HEK293 (cell line): ENCODE measurements around the gene RHOBTB3.
A peak's percentile ranks its signal among the peaks of the same experiment; 100 is the strongest.

ENCODE experiments used
- BCL11A ChIP-seq: fragments of 450-650 bp; formaldehyde crosslinking; IDR thresholded peaks from 2 replicates; pipeline ENCODE4 v1.5.1; 2016; ENCODE audit warnings: low read depth, missing biosample characterization, missing genetic modification characterization
- FEZF1 ChIP-seq: fragments of 450-650 bp; formaldehyde crosslinking; IDR thresholded peaks from 2 replicates; pipeline ENCODE4 v1.5.1; 2016; ENCODE audit warnings: missing biosample characterization, missing genetic modification characterization
- GFI1B ChIP-seq: fragments of 450-650 bp; formaldehyde crosslinking; IDR thresholded peaks from 2 replicates; pipeline ENCODE4 v1.5.1; 2016; ENCODE audit warnings: missing biosample characterization, missing genetic modification characterization
- KLF1 ChIP-seq: fragments of 450-650 bp; formaldehyde crosslinking; IDR thresholded peaks from 2 replicates; pipeline ENCODE4 v1.5.1; 2016; ENCODE audit warnings: missing biosample characterization, missing genetic modification characterization
- OSR2 ChIP-seq: fragments of 450-650 bp; formaldehyde crosslinking; IDR thresholded peaks from 2 replicates; pipeline ENCODE4 v1.5.1; 2016; ENCODE audit warnings: missing biosample characterization, missing genetic modification characterization
- SCRT1 ChIP-seq: fragments of 450-650 bp; formaldehyde crosslinking; IDR thresholded peaks from 2 replicates; pipeline ENCODE4 v1.5.1; 2016; ENCODE audit warnings: missing biosample characterization, missing genetic modification characterization, borderline replicate concordance
- TCF7L2 ChIP-seq: IDR thresholded peaks from 2 replicates; pipeline ENCODE4 v1.6.1; 2011; ENCODE audit warnings: low read depth, mild to moderate bottlenecking, inconsistent platforms, low read length, moderate library complexity, borderline replicate concordance
- TRIM28 ChIP-seq: IDR thresholded peaks from 2 replicates; pipeline ENCODE4 v1.6.1; 2011; ENCODE audit warnings: low read length, control low read depth, borderline replicate concordance
- ZBTB26 ChIP-seq: fragments of 450-650 bp; formaldehyde crosslinking; optimal IDR thresholded peaks from 2 replicates; pipeline ENCODE3; 2016; ENCODE audit warnings: missing biosample characterization, mild to moderate bottlenecking, missing genetic modification characterization
- ZBTB48 ChIP-seq: fragments of 450-650 bp; formaldehyde crosslinking; IDR thresholded peaks from 2 replicates; pipeline ENCODE4 v1.5.1; 2016; ENCODE audit warnings: missing biosample characterization, missing genetic modification characterization
- ZBTB6 ChIP-seq: fragments of 450-650 bp; formaldehyde crosslinking; IDR thresholded peaks from 2 replicates; pipeline ENCODE4 v1.5.1; 2017; ENCODE audit warnings: missing biosample characterization, missing genetic modification characterization
- ZBTB7A ChIP-seq: fragments of 450-650 bp; formaldehyde crosslinking; IDR thresholded peaks from 2 replicates; pipeline ENCODE4 v1.5.1; 2016; ENCODE audit warnings: low read depth, missing biosample characterization, missing genetic modification characterization
- ZFP69B ChIP-seq: fragments of 450-650 bp; formaldehyde crosslinking; IDR thresholded peaks from 2 replicates; pipeline ENCODE4 v1.5.1; 2016; ENCODE audit warnings: missing biosample characterization, missing genetic modification characterization
- ZNF184 ChIP-seq: fragments of 450-650 bp; IDR thresholded peaks from 2 replicates; pipeline ENCODE4 v1.5.1; 2018; ENCODE audit warnings: missing biosample characterization, mild to moderate bottlenecking, missing genetic modification characterization
- ZNF248 ChIP-seq: fragments of 450-650 bp; formaldehyde crosslinking; IDR thresholded peaks from 2 replicates; pipeline ENCODE4 v1.5.1; 2017; ENCODE audit warnings: missing biosample characterization, missing genetic modification characterization
- ZNF266 ChIP-seq: fragments of 450-650 bp; formaldehyde crosslinking; IDR thresholded peaks from 2 replicates; pipeline ENCODE4 v1.5.1; 2016; ENCODE audit warnings: missing biosample characterization, missing genetic modification characterization, low read depth
- ZNF335 ChIP-seq: fragments of 450-650 bp; formaldehyde crosslinking; conservative IDR thresholded peaks from 2 replicates; pipeline ENCODE4 v1.5.1; 2016; ENCODE audit warnings: missing biosample characterization, missing genetic modification characterization
- ZNF350 ChIP-seq: fragments of 450-650 bp; formaldehyde crosslinking; IDR thresholded peaks from 2 replicates; pipeline ENCODE4 v1.5.0; 2017; ENCODE audit warnings: missing biosample characterization, mild to moderate bottlenecking, missing genetic modification characterization
- ZNF354C ChIP-seq: fragments of 450-650 bp; formaldehyde crosslinking; IDR thresholded peaks from 2 replicates; pipeline ENCODE4 v1.5.1; 2016; ENCODE audit warnings: missing biosample characterization, missing genetic modification characterization, low read depth, borderline replicate concordance
- ZNF48 ChIP-seq: fragments of 450-650 bp; formaldehyde crosslinking; IDR thresholded peaks from 2 replicates; pipeline ENCODE4 v1.5.1; 2016; ENCODE audit warnings: missing biosample characterization, missing genetic modification characterization
- ZNF488 ChIP-seq: fragments of 450-650 bp; formaldehyde crosslinking; IDR thresholded peaks from 2 replicates; pipeline ENCODE4 v1.5.1; 2016; ENCODE audit warnings: missing biosample characterization, missing genetic modification characterization
- ZNF513 ChIP-seq: fragments of 450-650 bp; IDR thresholded peaks from 2 replicates; pipeline ENCODE4 v1.5.1; 2018; ENCODE audit warnings: missing biosample characterization, missing genetic modification characterization
- ZNF558 ChIP-seq: fragments of 450-650 bp; formaldehyde crosslinking; IDR thresholded peaks from 2 replicates; pipeline ENCODE4 v1.5.1; 2016; ENCODE audit warnings: missing biosample characterization, missing genetic modification characterization
- ZNF561 ChIP-seq: fragments of 450-650 bp; IDR thresholded peaks from 2 replicates; pipeline ENCODE4 v1.5.1; 2018; ENCODE audit warnings: missing biosample characterization, missing genetic modification characterization, borderline replicate concordance
- ZNF629 ChIP-seq: fragments of 450-650 bp; formaldehyde crosslinking; IDR thresholded peaks from 2 replicates; pipeline ENCODE4 v1.5.1; 2017; ENCODE audit warnings: missing biosample characterization, missing genetic modification characterization
- ZNF660 ChIP-seq: fragments of 450-650 bp; IDR thresholded peaks from 2 replicates; pipeline ENCODE4 v1.5.1; 2018; ENCODE audit warnings: missing biosample characterization, mild to moderate bottlenecking, missing genetic modification characterization
- ZNF791 ChIP-seq: fragments of 450-650 bp; formaldehyde crosslinking; IDR thresholded peaks from 2 replicates; pipeline ENCODE4 v1.5.1; 2016; ENCODE audit warnings: missing biosample characterization, missing genetic modification characterization
- ZXDB ChIP-seq: fragments of 450-650 bp; formaldehyde crosslinking; IDR thresholded peaks from 2 replicates; pipeline ENCODE4 v1.5.1; 2016; ENCODE audit warnings: missing biosample characterization, missing genetic modification characterization
- TF ChIP-seq, protein P1 (sequence below): fragments of 450-650 bp; formaldehyde crosslinking; IDR thresholded peaks from 2 replicates; pipeline ENCODE4 v1.5.1; 2017; ENCODE audit warnings: missing biosample characterization, missing genetic modification characterization
- TF ChIP-seq, protein P2 (sequence below): fragments of 450-650 bp; formaldehyde crosslinking; IDR thresholded peaks from 2 replicates; pipeline ENCODE4 v1.5.1; 2017; ENCODE audit warnings: missing biosample characterization, mild to moderate bottlenecking, missing genetic modification characterization, moderate library complexity
- TF ChIP-seq, protein P3 (sequence below): fragments of 450-650 bp; formaldehyde crosslinking; IDR thresholded peaks from 2 replicates; pipeline ENCODE4 v1.5.1; 2016; ENCODE audit warnings: missing biosample characterization, missing genetic modification characterization, low read depth

The RHOBTB3 gene

GRCh38 chr5:95761771-95762651, 30.9 kb downstream of the RHOBTB3 start (continued):
- TF ChIP-seq SCRT1 (tag by site-specific recombination), result no peak
- peak; percentile 53; the same call in 1 of the 2 replicates for TF ChIP-seq ZNF629
- TF ChIP-seq ZNF558 (tag by site-specific recombination), result no peak
- no peak for TF ChIP-seq TCF7L2
- peak; percentile 23; the same call in 1 of the 2 replicates for TF ChIP-seq OSR2 (tag by site-specific recombination)
- TF ChIP-seq ZBTB6 (tag by site-specific recombination), result no peak
- no peak for TF ChIP-seq ZBTB48 (tag by site-specific recombination)
- no peak for TF ChIP-seq ZBTB7A (tag by site-specific recombination)
- no peak for TF ChIP-seq ZNF513 (tag by site-specific recombination)
- no peak for TF ChIP-seq ZFP69B (tag by site-specific recombination)
- peak; percentile 21; the same call in 1 of the 2 replicates for TF ChIP-seq ZNF335
- TF ChIP-seq FEZF1 (tag by site-specific recombination), result peak; percentile 34; the same call in 1 of the 2 replicates
- no peak for TF ChIP-seq ZNF561 (tag by site-specific recombination)
- no peak for TF ChIP-seq GFI1B (tag by site-specific recombination)
- no peak for TF ChIP-seq ZBTB26 (tag by site-specific recombination)
- TF ChIP-seq ZXDB (tag by site-specific recombination), result 0 out of 2 replicates have a peak, but pooled peaks have one; percentile 41
- TF ChIP-seq ZNF266 (tag by site-specific recombination), result no peak
- no peak for TF ChIP-seq ZNF248 (tag by site-specific recombination)
- no peak for TF ChIP-seq BCL11A (tag by site-specific recombination)
- TF ChIP-seq ZNF48, result no peak
- no peak for TF ChIP-seq ZNF184 (tag by site-specific recombination)
- TF ChIP-seq ZNF660 (tag by site-specific recombination), result no peak
- TF ChIP-seq, protein P1, sequence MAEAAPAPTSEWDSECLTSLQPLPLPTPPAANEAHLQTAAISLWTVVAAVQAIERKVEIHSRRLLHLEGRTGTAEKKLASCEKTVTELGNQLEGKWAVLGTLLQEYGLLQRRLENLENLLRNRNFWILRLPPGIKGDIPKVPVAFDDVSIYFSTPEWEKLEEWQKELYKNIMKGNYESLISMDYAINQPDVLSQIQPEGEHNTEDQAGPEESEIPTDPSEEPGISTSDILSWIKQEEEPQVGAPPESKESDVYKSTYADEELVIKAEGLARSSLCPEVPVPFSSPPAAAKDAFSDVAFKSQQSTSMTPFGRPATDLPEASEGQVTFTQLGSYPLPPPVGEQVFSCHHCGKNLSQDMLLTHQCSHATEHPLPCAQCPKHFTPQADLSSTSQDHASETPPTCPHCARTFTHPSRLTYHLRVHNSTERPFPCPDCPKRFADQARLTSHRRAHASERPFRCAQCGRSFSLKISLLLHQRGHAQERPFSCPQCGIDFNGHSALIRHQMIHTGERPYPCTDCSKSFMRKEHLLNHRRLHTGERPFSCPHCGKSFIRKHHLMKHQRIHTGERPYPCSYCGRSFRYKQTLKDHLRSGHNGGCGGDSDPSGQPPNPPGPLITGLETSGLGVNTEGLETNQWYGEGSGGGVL (tag by site-specific recombination), result no peak
- TF ChIP-seq ZNF354C (tag by site-specific recombination), result no peak
- TF ChIP-seq ZNF350 (tag by site-specific recombination), result no peak
- TF ChIP-seq, protein P2, sequence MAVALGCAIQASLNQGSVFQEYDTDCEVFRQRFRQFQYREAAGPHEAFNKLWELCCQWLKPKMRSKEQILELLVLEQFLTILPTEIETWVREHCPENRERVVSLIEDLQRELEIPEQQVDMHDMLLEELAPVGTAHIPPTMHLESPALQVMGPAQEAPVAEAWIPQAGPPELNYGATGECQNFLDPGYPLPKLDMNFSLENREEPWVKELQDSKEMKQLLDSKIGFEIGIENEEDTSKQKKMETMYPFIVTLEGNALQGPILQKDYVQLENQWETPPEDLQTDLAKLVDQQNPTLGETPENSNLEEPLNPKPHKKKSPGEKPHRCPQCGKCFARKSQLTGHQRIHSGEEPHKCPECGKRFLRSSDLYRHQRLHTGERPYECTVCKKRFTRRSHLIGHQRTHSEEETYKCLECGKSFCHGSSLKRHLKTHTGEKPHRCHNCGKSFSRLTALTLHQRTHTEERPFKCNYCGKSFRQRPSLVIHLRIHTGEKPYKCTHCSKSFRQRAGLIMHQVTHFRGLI (tag by site-specific recombination), result no peak
- no peak for TF ChIP-seq TRIM28
- TF ChIP-seq, protein P3, sequence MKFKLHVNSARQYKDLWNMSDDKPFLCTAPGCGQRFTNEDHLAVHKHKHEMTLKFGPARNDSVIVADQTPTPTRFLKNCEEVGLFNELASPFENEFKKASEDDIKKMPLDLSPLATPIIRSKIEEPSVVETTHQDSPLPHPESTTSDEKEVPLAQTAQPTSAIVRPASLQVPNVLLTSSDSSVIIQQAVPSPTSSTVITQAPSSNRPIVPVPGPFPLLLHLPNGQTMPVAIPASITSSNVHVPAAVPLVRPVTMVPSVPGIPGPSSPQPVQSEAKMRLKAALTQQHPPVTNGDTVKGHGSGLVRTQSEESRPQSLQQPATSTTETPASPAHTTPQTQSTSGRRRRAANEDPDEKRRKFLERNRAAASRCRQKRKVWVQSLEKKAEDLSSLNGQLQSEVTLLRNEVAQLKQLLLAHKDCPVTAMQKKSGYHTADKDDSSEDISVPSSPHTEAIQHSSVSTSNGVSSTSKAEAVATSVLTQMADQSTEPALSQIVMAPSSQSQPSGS, result no peak
- no peak for TF ChIP-seq KLF1
- no peak for TF ChIP-seq ZNF791
- no peak for TF ChIP-seq ZNF488 (tag by site-specific recombination)
